HepG2 (cell line): ENCODE data around the gene DPY30. TPM values are rescaled to one million over a fixed set of nuclear protein-coding genes. Genes with fewer than 3 reads are reported as not detected.
A peak's percentile ranks its signal among the peaks of the same experiment; 100 is the strongest.

ENCODE experiments used
- AGO2 ChIP-seq: fragments of 200-400 bp; formaldehyde crosslinking; optimal IDR thresholded peaks from 2 replicates; pipeline ENCODE3; 2017; ENCODE audit warnings: mild to moderate bottlenecking, low read depth, low read length, moderate library complexity
- MED8 ChIP-seq: sonication (generic); formaldehyde crosslinking; IDR thresholded peaks from 2 replicates; pipeline ENCODE4 v1.8.1; 2023; ENCODE audit warnings: mild to moderate bottlenecking, missing genetic modification reagents; ENCODE audit not compliant: insufficient replicate concordance
- NONO ChIP-seq, 2 experiments: fragments of 450-650 bp in 1 of 2; sonication (generic) in 1 of 2; formaldehyde crosslinking in 1 of 2; IDR thresholded peaks in 1 of 2; conservative IDR thresholded peaks in 1 of 2; 2 replicates each; pipeline versions ENCODE4 v1.6.1 to v1.8.0; 2017 to 2022; ENCODE audit warnings: mild to moderate bottlenecking in 1 of 2, missing genetic modification reagents in 1 of 2, moderate library complexity in 1 of 2
- NRL ChIP-seq: sonication (generic); formaldehyde crosslinking; IDR thresholded peaks from 2 replicates; pipeline ENCODE4 v1.5.0; 2020; ENCODE audit warnings: missing genetic modification reagents, mild to moderate bottlenecking, moderate library complexity, borderline replicate concordance
- PATZ1 ChIP-seq: sonication (generic); formaldehyde crosslinking; IDR thresholded peaks from 2 replicates; pipeline ENCODE4 v1.4.0; 2020; ENCODE audit warnings: missing genetic modification reagents
- SMAD1 ChIP-seq: sonication (generic); formaldehyde crosslinking; IDR thresholded peaks from 2 replicates; pipeline ENCODE4 v1.4.0; 2020; ENCODE audit warnings: missing genetic modification reagents, low read depth, mild to moderate bottlenecking, borderline replicate concordance
- SP4 ChIP-seq: sonication (generic); formaldehyde crosslinking; IDR thresholded peaks from 2 replicates; pipeline ENCODE4 v1.8.1; 2023; ENCODE audit warnings: mild to moderate bottlenecking, missing genetic modification reagents
- TFDP1 ChIP-seq: IDR thresholded peaks from 2 replicates; pipeline ENCODE4 v1.6.1; 2016; ENCODE audit warnings: missing compliant biosample characterization, missing genetic modification reagents, borderline replicate concordance
- YEATS4 ChIP-seq: sonication (generic); formaldehyde crosslinking; IDR thresholded peaks from 2 replicates; pipeline ENCODE4 v1.4.0; 2020; ENCODE audit warnings: missing genetic modification reagents, borderline replicate concordance
- ZFP37 ChIP-seq: sonication (generic); formaldehyde crosslinking; IDR thresholded peaks from 2 replicates; pipeline ENCODE4 v1.4.0; 2020; ENCODE audit warnings: missing genetic modification reagents, borderline replicate concordance
- ZNF124 ChIP-seq: sonication (generic); formaldehyde crosslinking; IDR thresholded peaks from 2 replicates; pipeline ENCODE4 v1.4.0; 2020; ENCODE audit warnings: missing genetic modification reagents
- ZNF343 ChIP-seq: sonication (generic); formaldehyde crosslinking; IDR thresholded peaks from 2 replicates; pipeline ENCODE4 v1.4.0; 2020; ENCODE audit warnings: mild to moderate bottlenecking, missing genetic modification reagents
- ZNF614 ChIP-seq: IDR thresholded peaks from 2 replicates; pipeline ENCODE4 v1.6.1; 2018; ENCODE audit warnings: missing biosample characterization, missing genetic modification reagents, inconsistent platforms, borderline replicate concordance
- ZNF83 ChIP-seq: sonication (generic); formaldehyde crosslinking; IDR thresholded peaks from 2 replicates; pipeline ENCODE4 v1.4.0; 2020; ENCODE audit warnings: missing genetic modification reagents, mild to moderate bottlenecking, borderline replicate concordance
- polyA plus RNA-seq, 8 experiments: library from polyadenylated mRNA; depleted of rRNA in 3 of 8; stranded (reverse) in 7 of 8; unstranded in 1 of 8; fragments of >200 nt; fragmentation: Illumina TruSeq in 4 of 8; extraction: Trizol in 4 of 8; gene quantifications; 2 replicates each; pipeline versions ENCODE4 v1.2.1 to v1.2.3, GENCODE V29; 2011 to 2016; ENCODE audit warnings: low read depth in 4 of 8, missing spikeins in 1 of 8, mixed read lengths in 1 of 8; ENCODE audit not compliant: insufficient read depth in 1 of 8
- total RNA-seq, 5 experiments: library from RNA; depleted of rRNA; stranded (reverse); fragments of >200 nt; fragmentation: Illumina TruSeq; extraction: Trizol; gene quantifications; 2 replicates each; pipeline ENCODE4 v1.2.3, GENCODE V29; 2016; ENCODE audit warnings: low read depth in 1 of 5
- TF ChIP-seq, protein P1 (sequence below): sonication (generic); formaldehyde crosslinking; IDR thresholded peaks from one replicate; pipeline ENCODE4 v1.5.1; 2020; ENCODE audit warnings: mild to moderate bottlenecking, missing genetic modification reagents; ENCODE audit errors: not compliant biosample characterization

DPY30 gene
- total and polyA plus RNA-seq, 2 of the 13 experiments (the other 11 are each of a cell fraction or from before 2014, with no cell fraction given) = 98.1 to 118 TPM

DNA sequence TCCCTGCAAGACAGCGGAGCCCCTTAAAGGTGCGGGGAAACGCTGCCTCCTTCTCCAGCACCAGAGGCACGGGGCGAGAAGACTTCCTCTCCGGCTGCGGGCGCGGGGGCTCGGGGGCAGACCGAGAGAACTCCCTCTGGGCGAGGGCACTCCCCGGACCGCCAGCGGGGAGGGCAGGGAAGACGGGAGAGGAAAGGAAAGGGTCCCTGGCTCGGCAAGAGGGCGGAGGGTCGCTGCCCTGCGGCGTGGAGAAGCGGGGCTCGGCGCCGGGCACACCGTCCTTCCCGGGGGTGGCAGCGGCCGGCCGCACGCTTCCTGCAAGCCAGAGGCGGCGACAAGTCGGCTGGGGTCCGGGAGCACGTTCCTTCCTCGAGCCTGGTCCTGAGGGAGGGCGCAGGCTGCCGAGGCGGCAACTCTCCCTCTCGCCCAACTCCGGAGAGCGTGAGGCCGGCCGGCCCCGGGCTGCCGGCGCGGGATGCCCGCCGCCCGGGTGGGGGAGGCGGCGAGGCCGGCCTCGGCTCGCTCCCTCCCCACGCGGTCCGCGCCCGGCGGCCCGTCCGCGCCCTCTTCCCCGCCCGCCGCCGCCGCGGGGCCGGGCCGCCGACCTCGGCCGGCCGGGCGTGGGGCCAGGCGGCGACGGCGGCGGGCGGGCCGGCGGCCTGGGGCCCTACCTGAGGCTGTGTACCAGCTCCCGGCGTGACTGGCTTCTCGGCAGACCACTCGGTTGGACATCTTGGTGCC lies 29.9 kb downstream of the DPY30 start (continued):
- TF ChIP-seq, protein P1, sequence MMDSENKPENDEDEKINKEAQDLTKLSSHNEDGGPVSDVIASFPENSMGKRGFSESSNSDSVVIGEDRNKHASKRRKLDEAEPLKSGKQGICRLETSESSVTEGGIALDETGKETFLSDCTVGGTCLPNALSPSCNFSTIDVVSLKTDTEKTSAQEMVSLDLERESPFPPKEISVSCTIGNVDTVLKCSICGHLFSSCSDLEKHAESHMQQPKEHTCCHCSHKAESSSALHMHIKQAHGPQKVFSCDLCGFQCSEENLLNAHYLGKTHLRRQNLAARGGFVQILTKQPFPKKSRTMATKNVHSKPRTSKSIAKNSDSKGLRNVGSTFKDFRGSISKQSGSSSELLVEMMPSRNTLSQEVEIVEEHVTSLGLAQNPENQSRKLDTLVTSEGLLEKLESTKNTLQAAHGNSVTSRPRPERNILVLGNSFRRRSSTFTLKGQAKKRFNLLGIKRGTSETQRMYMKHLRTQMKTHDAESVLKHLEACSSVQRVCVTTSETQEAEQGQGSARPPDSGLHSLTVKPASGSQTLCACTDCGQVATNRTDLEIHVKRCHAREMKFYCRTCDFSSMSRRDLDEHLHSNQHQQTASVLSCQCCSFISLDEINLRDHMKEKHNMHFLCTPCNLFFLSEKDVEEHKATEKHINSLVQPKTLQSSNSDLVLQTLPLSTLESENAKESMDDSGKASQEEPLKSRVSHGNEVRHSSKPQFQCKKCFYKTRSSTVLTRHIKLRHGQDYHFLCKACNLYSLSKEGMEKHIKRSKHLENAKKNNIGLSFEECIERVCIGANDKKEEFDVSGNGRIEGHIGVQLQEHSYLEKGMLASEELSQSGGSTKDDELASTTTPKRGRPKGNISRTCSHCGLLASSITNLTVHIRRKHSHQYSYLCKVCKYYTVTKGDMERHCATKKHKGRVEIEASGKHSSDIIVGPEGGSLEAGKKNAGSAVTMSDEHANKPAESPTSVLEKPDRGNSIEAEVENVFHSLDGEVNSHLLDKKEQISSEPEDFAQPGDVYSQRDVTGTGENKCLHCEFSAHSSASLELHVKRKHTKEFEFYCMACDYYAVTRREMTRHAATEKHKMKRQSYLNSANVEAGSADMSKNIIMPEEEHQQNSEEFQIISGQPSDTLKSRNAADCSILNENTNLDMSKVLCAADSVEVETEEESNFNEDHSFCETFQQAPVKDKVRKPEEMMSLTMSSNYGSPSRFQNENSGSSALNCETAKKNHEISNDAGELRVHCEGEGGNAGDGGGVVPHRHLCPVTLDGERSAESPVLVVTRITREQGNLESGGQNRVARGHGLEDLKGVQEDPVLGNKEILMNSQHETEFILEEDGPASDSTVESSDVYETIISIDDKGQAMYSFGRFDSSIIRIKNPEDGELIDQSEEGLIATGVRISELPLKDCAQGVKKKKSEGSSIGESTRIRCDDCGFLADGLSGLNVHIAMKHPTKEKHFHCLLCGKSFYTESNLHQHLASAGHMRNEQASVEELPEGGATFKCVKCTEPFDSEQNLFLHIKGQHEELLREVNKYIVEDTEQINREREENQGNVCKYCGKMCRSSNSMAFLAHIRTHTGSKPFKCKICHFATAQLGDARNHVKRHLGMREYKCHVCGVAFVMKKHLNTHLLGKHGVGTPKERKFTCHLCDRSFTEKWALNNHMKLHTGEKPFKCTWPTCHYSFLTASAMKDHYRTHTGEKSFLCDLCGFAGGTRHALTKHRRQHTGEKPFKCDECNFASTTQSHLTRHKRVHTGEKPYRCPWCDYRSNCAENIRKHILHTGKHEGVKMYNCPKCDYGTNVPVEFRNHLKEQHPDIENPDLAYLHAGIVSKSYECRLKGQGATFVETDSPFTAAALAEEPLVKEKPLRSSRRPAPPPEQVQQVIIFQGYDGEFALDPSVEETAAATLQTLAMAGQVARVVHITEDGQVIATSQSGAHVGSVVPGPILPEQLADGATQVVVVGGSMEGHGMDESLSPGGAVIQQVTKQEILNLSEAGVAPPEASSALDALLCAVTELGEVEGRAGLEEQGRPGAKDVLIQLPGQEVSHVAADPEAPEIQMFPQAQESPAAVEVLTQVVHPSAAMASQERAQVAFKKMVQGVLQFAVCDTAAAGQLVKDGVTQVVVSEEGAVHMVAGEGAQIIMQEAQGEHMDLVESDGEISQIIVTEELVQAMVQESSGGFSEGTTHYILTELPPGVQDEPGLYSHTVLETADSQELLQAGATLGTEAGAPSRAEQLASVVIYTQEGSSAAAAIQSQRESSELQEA (CRISPR knock-in tag) = no peak
- TF ChIP-seq NRL (CRISPR knock-in tag) (peak; percentile 86), ZNF124 (CRISPR knock-in tag) (0 out of 2 replicates have a peak, but pooled peaks have one; percentile 2), ZNF614 (CRISPR knock-in tag) (no peak), ZNF83 (CRISPR knock-in tag) (no peak), YEATS4 (CRISPR knock-in tag) (0 out of 2 replicates have a peak, but pooled peaks have one; percentile 46), SP4 (peak; percentile 46; the same call in 1 of the 2 replicates), PATZ1 (CRISPR knock-in tag) (peak; percentile 52; the same call in 1 of the 2 replicates), AGO2 (peak; percentile 65), MED8 (CRISPR knock-in tag) (no peak), NONO (IDR thresholded peaks at IDR 0.05) (no peak), NONO (CRISPR knock-in tag; conservative IDR thresholded peaks at IDR 0.05) (0 out of 2 replicates have a peak, but pooled peaks have one; percentile 18), SMAD1 (no peak), ZFP37 (CRISPR knock-in tag) (no peak), ZNF343 (CRISPR knock-in tag) (0 out of 2 replicates have a peak, but pooled peaks have one; percentile 58), TFDP1 (CRISPR knock-in tag) (no peak)
